Left cardiac atrium (tissue), 4 donors: ENCODE measurements around the gene DTL. TPM values are rescaled to one million over a fixed set of nuclear protein-coding genes. Genes with fewer than 3 reads are reported as not detected.
"Not testable (repeated sequence)": the region's sequence is repeated elsewhere in the genome, so short reads cannot be mapped to it uniquely, and the experiment has no call there.

Source experiments
- ATAC-seq, 2 donors: fragments of 200-7000 bp; cut with Tn5 transposase; one replicate each; pipeline ENCODE4 v1.9.1; 2020; ENCODE audit warnings: mild to moderate bottlenecking in 2 of 2, moderate library complexity in 2 of 2
- DNase-seq: peaks from one replicate; pipeline ENCODE4 v3.0.0-alpha.2; 2020
- intact Hi-C, 2 donors: fragments of 100-400 bp; cut with DNase I; formaldehyde crosslinking; loops; one replicate each; pipeline versions ENCODE4 v1.14.1 to v1.15.1; 2022 to 2023
- long read RNA-seq: library from polyadenylated mRNA; unstranded; transcript quantifications from one replicate; pipeline ENCODE4 v2.0.0, GENCODE V29; 2021
- total RNA-seq, 2 donors: library from RNA; stranded (reverse); fragmentation: NEBNext Ultra II Directional; extraction: Animal tissue kit (Norgen Biotek cat#: 25700); gene quantifications; one replicate each; pipeline ENCODE4 v1.2.1, GENCODE V29; 2021
- donor health status: DM: no; HTN: yes; CAD: no.
- donor health status: DM: no; HTN: yes; CAD: no; lungs with severe emphysema.
- donor health status: DM: yes; HTN: yes; CAD: no.
- donor health status: Dilated cardiomyopathy.

The DTL gene, protein sequence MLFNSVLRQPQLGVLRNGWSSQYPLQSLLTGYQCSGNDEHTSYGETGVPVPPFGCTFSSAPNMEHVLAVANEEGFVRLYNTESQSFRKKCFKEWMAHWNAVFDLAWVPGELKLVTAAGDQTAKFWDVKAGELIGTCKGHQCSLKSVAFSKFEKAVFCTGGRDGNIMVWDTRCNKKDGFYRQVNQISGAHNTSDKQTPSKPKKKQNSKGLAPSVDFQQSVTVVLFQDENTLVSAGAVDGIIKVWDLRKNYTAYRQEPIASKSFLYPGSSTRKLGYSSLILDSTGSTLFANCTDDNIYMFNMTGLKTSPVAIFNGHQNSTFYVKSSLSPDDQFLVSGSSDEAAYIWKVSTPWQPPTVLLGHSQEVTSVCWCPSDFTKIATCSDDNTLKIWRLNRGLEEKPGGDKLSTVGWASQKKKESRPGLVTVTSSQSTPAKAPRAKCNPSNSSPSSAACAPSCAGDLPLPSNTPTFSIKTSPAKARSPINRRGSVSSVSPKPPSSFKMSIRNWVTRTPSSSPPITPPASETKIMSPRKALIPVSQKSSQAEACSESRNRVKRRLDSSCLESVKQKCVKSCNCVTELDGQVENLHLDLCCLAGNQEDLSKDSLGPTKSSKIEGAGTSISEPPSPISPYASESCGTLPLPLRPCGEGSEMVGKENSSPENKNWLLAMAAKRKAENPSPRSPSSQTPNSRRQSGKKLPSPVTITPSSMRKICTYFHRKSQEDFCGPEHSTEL
- total RNA-seq = 1 to 10 TPM in 1 of 2 donors, under 1 TPM in 1; 0.71 to 3.9 TPM
- long read RNA-seq, partial matches to known transcripts = 1 of 1 reads
- long read RNA-seq, other reads (novel, unspliced or antisense) = 0 of 1 reads

- DNase-seq (peak; percentile 99), ATAC-seq (peak; percentile 97 to 98)
- intact Hi-C loops = loop anchor here in 1 of 2 donors (10.0 kb wide), 1 partner anchor 340 kb away; no protein-coding TSS in a partner anchor
Measured at GRCh38 chr1:212035123-212035834, at the start of gene DTL, which contains the start of gene INTS7. Gene DTL, plus strand, starts transcription at chr1:212035748. Its CDS starts 143 bp downstream, at chr1:212035891. Gene INTS7, minus strand, starts transcription at chr1:212035557. Its CDS starts 120 bp downstream, at chr1:212035437.

DNA sequence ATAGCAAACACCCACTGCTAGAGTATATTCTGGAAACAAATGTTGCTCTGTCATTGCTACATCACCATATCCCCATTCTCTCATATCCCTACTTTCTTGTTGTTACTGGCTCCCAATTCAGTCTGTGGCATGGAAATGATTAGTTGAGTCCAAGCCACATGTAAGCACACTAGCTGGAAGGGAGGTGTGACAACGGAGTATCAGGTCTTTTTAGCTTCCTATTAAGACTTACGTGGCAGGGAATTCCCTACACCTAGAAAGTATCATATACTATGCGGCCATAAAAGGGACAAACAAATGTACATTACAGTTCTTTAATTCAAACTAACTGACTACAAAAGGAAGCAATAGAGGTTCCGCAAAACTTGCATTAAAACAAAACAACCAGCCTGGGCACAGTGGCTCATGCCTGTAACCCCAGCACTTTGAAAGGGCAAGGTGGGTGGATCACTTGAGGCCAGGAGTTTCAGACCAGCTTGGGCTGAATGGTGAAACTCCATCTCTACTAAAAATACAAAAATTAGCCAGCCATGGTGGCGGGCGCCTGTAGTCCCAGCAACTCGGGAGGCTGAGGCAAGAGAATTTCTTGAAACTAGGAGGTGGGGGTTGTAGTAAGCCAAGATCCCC is 48.8 kb upstream of the DTL start:
- no peak for ATAC-seq
- intact Hi-C loops = no loop called here
- no peak for DNase-seq

GRCh38 chr1:211991695-211992094 is 43.9 kb upstream of the DTL start:
- DNase-seq (no peak), ATAC-seq (no peak)
- intact Hi-C loops = no loop called here

DNA sequence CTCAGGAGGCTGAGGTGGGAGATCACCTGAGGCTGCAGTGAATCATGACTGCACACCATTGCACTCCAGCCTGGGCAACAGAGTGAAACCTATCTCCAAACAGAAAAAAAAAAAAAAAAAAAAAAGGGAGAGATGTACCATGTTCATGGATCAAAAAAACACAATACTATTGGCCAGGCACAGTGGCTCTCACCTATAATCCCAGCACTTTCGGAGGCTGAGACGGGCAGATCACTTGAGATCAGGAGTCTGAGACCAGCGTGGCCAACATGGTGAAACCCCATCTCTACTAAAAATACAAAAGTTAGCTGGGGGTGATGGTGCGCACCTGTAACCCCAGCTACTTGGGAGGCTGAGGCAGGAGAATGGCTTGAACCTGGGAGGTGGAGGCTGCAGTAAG is 38.1 kb upstream of the DTL start:
- DNase-seq, intact Hi-C loops, ATAC-seq: not testable (repeated sequence)

GRCh38 chr1:212002536-212002935 is 33.0 kb upstream of the DTL start:
- intact Hi-C loops = no loop called here
- ATAC-seq (no peak), DNase-seq (no peak)

GRCh38 chr1:212004895-212005608 is 30.5 kb upstream of the DTL start:
- ATAC-seq (no peak), DNase-seq (no peak)
- intact Hi-C loops = no loop called here

- intact Hi-C loops = no loop called here
- ATAC-seq = no peak
Measured at GRCh38 chr1:212007178-212007577, 28.4 kb upstream of the DTL start.

GRCh38 chr1:212007886-212008285 is 27.7 kb upstream of the DTL start:
- DNase-seq (no peak), ATAC-seq (no peak)
- intact Hi-C loops = no loop called here

More at GRCh38 chr1:212007178-212007577, 28.4 kb upstream of the DTL start:
- no peak for DNase-seq

- intact Hi-C loops = no loop called here
- DNase-seq (no peak), ATAC-seq (no peak)
Measured at GRCh38 chr1:212009561-212009960, 26.0 kb upstream of the DTL start.

DNA sequence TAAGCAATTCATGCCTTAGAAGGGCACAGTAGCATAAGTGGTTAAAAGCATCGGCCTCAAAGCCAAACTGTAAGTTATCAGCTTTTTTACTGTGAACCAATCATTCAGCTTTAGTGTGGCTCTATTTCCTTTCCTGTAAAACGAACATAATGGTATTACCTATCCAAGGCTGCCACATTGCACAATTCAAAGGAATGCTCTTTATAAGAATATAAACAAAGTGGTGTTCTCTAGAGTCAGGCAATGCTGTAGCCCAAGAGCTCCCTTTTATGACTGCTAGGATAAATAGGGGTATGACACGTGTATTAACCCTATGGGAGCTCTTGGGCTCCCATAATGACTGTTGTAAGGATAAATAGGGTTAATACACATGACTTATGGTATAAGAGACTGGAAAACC is 25.5 kb upstream of the DTL start:
- no peak for ATAC-seq
- no peak for DNase-seq
- intact Hi-C loops = no loop called here

DNA sequence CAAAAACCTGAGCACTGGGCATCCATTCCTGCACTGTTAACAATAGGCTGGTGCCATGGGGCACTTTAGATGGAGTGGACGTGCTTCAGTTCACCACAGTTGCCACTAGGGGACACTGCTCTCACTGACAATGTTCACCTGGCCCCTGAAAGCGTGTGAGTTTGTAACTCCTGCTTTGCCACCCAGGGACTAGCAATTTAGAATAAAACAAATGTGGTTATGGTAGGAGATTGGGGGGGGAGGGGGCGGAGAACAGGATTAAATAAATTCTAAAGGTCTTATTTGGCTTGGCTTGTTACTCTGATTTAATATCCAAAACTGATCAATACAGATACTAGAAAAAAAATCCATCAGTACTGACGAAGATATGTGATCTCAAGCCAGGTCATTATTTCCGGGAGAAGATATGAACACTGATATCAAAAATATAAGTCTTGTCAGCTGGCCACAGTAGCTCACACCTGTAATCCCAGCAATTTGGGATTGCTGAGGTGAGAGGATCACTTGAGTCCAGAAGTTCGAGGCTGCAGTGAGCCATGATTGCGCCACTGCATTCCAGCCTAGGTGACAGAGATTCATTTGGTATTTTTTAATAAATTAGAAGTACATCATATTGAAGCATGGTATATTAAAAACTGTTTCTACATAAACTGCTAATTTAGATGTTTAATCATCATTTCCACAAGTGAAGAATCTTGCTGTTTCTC is 23.4 kb upstream of the DTL start:
- DNase-seq (peak; percentile 64), ATAC-seq (peak; percentile 82 to 90)
- intact Hi-C loops = no loop called here

DNA sequence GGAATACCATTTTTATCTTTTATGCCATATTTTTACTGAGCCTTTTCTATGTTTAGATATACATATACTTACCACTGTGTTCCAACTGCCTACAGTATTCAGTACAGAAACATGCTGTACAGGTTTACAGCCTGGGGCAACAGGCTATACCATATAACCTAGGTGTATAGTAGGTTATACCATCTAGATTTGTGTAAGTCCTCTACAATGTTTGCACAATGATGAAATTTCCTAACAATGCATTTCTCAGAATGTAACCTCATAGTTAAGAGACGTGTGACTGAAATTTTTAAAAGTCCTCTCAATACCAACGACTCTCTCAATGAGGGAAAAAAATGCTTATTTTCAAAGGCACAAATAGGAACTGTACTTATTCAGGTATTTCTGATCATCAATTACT is 21.9 kb upstream of the DTL start:
- DNase-seq (no peak), ATAC-seq (no peak)
- intact Hi-C loops = no loop called here

DNA sequence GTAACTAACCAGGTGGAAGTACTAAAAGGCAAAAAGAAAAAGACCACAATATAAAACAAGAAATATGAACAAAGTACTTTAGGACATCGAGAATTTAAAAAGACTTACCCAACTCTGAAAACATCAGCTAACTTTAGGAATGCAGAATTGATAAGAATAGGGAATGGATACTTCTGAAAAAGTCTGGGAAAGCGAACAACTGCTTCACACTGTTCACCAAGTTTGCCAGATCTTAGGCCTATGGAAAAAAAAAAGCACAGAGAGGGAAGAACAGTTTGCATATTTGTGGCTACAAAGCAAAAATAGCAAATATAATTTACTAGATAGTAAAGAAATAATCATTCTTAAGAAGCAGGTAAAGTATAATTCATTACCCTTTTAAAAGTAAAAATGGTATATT is 14.6 kb upstream of the DTL start:
- intact Hi-C loops = no loop called here
- no peak for ATAC-seq
- no peak for DNase-seq

DNA sequence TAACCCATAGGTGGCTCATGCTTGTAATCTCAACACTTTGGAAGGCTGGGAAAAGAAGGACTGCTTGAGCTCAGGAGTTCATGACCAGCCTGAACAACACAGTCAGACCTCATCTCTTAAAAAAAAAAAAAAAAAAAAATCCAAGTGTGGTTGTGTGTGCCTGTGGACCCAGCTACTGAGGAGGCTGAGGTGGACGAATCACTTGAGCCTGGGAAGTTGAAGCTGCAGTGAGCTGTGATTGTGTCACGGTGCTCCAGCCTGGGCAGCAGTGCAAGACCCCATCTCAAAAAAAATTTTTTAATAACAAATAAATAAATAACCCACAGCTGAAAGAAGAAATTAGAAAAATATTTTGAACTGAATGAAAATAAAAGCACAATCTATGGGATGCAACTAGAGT is 14.0 kb upstream of the DTL start:
- intact Hi-C loops = no loop called here
- no peak for ATAC-seq
- no peak for DNase-seq

DNA sequence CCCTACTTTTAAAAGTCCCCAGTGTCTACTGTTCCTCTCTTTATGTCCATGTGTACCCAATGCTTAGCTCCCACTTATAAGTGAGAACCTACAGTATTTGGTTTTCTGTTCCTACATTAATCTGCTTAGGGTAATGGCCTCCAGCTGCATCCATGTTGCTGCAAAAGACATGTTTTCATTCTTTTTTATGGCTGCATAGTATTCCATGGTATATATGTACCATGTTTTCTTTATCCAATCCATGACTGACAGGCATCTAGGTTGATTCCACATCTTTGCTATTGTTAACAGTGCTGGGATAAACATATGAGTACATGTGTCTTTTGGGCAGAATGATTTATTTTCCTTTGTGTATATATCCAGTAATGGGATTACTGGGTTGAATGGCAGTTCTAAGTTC is 12.6 kb upstream of the DTL start:
- DNase-seq, ATAC-seq, intact Hi-C loops: not testable (repeated sequence)

GRCh38 chr1:212024469-212025149 is 10.9 kb upstream of the DTL start:
- intact Hi-C loops = no loop called here
- DNase-seq (no peak), ATAC-seq (no peak)

- intact Hi-C loops, ATAC-seq, DNase-seq: not testable (repeated sequence)
Measured at GRCh38 chr1:212027727-212028126, 7.8 kb upstream of the DTL start.
